A549 treated with dexamethasone at 1 μM for 4 hours (cell line): ENCODE data around the gene HDAC6. TPM values are rescaled to one million over a fixed set of nuclear protein-coding genes. Genes with fewer than 3 reads are reported as not detected.

Experiments
- total RNA-seq: library from RNA; stranded (reverse); fragments of 200-300 nt; extraction: Qiagen RNA extraction; gene quantifications from 5 replicates; pipeline ENCODE4 v1.2.3, GENCODE V29; 2022

The HDAC6 gene
- 22.4 to 35.6 TPM (median 31.8 TPM) in 5 replicates for total RNA-seq

DNA sequence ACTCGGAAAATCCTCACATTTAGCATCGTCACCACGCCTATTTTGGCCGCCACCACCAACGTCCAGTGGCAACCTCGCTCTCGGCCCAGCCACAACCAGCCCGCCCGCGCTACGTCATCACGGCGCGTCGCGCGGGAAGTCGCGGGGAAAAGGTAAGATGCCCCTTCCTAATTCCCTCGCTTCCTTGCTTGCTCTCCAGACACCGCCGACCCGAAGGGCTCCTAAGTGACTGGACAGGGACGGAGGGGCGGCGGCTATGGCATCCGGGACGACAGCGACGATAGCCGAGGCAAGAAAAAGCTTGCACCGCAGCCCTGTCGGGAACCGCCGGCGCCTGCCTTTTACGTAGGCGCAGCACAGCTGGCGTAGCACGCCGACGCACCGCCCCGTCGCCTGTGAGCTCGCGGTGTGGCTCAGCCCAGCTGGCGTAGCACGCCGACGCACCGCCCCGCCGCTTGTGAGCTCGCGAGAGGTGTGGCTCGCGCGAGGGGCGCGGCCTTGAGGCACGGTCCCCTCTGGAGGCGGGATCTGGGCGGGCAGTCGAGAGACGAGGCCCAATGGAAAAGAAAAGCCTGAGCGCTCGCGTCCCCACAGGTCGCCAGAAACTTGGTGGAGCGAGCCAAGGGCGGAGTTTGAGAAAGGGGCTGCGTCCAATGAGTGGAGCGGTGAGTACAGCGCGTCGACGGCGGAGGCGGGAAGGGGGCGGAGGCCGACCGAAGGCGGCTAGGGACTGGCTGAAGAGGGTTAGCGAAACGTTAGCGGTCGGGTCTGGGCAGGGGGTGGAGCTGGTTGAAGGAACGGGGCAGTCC, at the start of gene HDAC6:
HDAC6 (plus strand) TSS at position 788 of the 809 bp plus-strand sequence. CDS start 626 bp downstream, outside the sequence.

DNA sequence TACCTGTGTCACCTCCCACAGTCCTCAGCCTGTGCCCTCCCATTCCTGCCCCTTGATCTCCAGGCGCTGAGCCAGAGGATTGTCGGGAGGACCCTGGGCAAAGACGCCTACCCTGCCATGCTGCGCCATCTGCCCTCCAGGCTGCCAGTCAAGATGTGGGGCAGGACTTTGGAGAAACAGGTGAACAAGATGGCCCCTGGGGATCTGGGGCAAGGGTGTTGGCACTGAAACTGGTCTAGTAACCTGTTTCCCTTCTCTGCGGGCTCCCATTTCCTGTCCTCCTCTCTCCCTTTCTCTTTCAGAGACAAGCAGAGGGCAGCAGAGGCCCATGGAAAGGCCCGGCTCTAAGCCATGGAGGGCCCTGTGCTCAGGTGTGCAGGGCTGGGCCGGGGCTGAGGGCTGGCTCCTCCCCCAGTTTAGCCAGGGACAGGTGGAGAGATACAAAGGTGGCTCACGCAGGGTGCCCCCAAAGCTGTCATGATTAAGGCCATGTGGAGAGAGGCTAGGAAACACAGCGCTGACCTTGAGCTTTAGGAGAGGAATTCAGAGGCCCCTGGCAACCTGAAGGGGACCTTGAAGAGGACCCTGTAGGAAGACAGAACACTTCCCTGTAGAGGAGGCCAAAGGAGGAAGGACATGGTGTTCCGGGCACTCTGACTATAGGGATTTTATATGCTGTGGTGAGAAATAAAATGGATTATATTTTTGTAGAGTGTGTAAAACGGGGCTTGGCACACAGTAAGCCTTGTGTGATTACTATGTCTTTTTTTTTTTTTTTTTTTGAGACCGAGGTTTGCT, 40.0 kb upstream of the HDAC6 start, which contains the start of gene GLOD5:
GLOD5 (plus strand) TSS at position 74 of the 798 bp plus-strand sequence; CDS start at position 118, 44 bp downstream.

DNA sequence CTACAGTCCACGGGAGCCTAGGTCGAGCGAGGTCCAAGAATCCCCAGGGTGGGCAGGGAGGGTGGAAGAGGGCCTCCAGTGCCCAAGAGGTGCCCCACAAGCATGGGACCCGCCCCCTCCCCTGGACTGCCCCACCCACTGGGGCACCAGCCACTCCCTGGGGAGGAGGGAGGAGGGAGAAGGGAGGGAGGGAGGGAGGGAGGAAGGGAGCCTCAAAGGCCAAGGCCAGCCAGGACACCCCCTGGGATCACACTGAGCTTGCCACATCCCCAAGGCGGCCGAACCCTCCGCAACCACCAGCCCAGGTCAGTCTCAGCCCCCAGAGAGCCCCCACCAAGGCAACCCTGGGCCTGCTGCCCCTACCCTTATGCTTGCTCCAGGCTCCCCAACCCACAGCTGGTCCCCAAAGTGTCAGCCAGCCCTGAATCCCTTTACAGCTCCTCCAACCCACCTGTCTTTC, 15.5 kb upstream of the HDAC6 start, which contains the start of gene GATA1:
GATA1 (plus strand) TSS at position 250 of the 460 bp plus-strand sequence. CDS start 4,520 bp downstream, outside the sequence.

DNA sequence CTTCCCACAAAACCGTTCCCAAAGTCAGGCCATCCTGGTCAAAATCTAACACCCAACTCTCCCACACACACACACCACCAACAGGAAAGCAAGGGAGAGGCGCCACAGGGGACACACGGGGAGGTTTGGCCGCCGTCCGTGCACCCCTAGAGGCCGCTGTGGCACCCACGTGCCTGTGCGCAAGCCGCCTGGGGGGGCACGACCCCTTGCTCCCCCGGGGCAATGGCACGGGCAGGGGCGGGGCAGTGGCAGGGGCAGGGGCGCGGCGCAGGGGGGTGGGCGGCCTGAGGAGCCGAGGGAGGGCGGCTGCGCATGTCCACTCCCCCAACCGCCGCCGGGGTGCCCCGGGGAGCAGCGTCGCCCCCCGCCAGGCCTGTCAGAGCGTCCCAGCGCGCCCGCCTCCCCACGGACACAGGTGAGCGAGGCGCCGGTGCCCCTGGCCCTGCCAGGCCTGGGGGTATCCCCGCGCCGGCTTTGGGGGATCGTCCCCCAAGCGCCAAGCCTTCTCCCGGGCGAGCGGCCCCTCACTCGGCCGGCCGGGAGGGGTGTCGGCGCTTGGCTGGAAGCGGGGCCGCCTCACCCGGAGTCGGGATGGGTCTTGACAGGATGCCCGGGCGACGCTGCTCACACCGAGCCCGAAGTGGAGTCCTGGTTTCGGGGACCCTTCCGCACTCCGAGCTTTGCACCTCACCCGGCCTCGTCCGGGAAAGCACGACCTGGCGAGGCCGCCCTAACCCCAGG, 24.4 kb downstream of the HDAC6 start, which contains the start of gene ERAS:
ERAS (plus strand) TSS at position 379 of the 741 bp plus-strand sequence. CDS start 2,611 bp downstream, outside the sequence.

DNA sequence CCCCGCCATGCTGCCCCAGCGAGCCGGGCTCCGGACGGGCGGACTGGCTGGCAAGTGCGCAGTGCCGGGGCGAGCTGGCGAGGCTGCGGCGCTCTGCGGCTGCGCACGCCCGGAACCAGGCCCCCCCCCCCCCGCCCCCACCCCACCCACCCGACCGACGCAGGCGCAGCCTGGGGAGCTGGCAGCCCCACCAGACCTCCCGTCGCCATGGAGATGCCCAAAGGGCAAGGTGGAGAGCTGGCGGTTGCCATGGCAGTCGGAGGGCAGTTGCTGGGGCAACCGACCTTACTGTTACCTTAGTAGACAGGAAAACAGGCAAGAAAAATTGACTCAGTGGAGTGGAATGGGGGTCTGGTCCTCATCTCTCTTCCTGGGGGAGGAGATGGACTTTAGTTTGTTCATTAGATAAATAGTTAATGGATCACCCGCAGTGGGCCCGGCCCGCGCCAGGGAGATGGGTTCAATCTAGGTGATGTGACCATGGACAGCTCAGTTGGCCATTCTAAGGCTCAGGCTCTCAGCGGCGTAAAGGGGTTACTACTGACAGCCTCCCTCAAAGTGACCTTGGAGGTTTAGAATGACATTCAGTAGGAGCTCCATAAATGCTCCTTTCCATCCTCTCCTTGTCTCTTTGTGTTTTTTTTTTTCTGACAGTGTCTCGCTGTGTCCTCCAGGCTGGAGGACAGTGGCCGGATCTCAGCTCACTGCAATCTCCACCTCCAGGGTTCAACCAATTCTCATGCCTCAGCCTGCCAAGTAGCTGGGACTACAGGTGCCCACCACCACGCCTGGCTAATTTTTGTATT, 33.9 kb downstream of the HDAC6 start, which contains the start of gene PCSK1N:
PCSK1N (minus strand) TSS at position 87 of the 806 bp plus-strand sequence; CDS start at position 9, 78 bp downstream.

Other genes starting within 250 kb of the HDAC6 start
- gene RBM3, start 227.6 kb upstream of the HDAC6 start, total RNA-seq: 309 to 586 TPM (median 363 TPM) in 5 replicates
- gene WDR13, start 204.6 kb upstream of the HDAC6 start, total RNA-seq: 60.8 to 87.8 TPM (median 79.6 TPM) in 5 replicates
- 0.30 to 0.42 TPM (median 0.36 TPM) in 4 of 5 replicates, not detected in the other for gene WAS, start 118.3 kb upstream of the HDAC6 start, total RNA-seq
- 20.5 to 25.3 TPM (median 24.6 TPM) in 5 replicates for gene SUV39H1, start 105.3 kb upstream of the HDAC6 start, total RNA-seq
- not detected in 5 replicates for gene GLOD5, start 40.3 kb upstream of the HDAC6 start, total RNA-seq
- gene GATA1, start 15.5 kb upstream of the HDAC6 start, total RNA-seq: not detected in 5 replicates
- 0.06 to 0.15 TPM (median 0.07 TPM) in 3 of 5 replicates, not detected in the others for gene ERAS, start 24.4 kb downstream of the HDAC6 start, total RNA-seq
- gene PCSK1N, start 33.5 kb downstream of the HDAC6 start, total RNA-seq: 16.0 to 47.0 TPM (median 40.7 TPM) in 5 replicates
- gene TIMM17B, start 95.7 kb downstream of the HDAC6 start, total RNA-seq: 81.1 to 95.0 TPM (median 85.5 TPM) in 5 replicates
- 87.2 to 99.0 TPM (median 91.6 TPM) in 5 replicates for gene PQBP1, start 95.9 kb downstream of the HDAC6 start, total RNA-seq
- 51.3 to 61.5 TPM (median 59.4 TPM) in 5 replicates for gene SLC35A2, start 109.6 kb downstream of the HDAC6 start, total RNA-seq
- 8.3 to 8.8 TPM (median 8.5 TPM) in 5 replicates for gene PIM2, start 117.0 kb downstream of the HDAC6 start, total RNA-seq
- 53.3 to 70.2 TPM (median 68.2 TPM) in 5 replicates for gene OTUD5, start 155.5 kb downstream of the HDAC6 start, total RNA-seq
- gene KCND1, start 169.8 kb downstream of the HDAC6 start, total RNA-seq: 0.70 to 1.4 TPM (median 1.1 TPM) in 5 replicates
- 13.5 to 20.9 TPM (median 20.5 TPM) in 5 replicates for gene GRIPAP1, start 200.2 kb downstream of the HDAC6 start, total RNA-seq
- gene TFE3, start 241.3 kb downstream of the HDAC6 start, total RNA-seq: 38.9 to 52.1 TPM (median 50.3 TPM) in 5 replicates